HL-60 (cell line): ENCODE data around the gene NEK2.

ENCODE experiments used
- DNase-seq, 2 experiments: peaks; one replicate each; pipeline ENCODE4 v3.0.0-alpha.2; 2010 to 2020; ENCODE audit warnings: low read depth in 1 of 2, low spot score in 1 of 2
- H3K27ac ChIP-seq: fragments of 250-450 bp; sonication (Bioruptor Pico); replicated peaks from 2 replicates; pipeline ENCODE4 v1.5.1; 2020; ENCODE audit warnings: mild to moderate bottlenecking, moderate library complexity
- H3K27me3 ChIP-seq: fragments of 250-450 bp; sonication (Bioruptor Pico); 2 replicates; pipeline ENCODE4 v1.5.1; 2021; ENCODE audit warnings: mild to moderate bottlenecking, moderate library complexity; ENCODE audit not compliant: insufficient read depth, poor library complexity, severe bottlenecking
- H3K4me3 ChIP-seq: replicated peaks from 2 replicates; pipeline ENCODE4 v1.5.1; 2011; ENCODE audit warnings: mild to moderate bottlenecking, control low read depth, low read length; ENCODE audit not compliant: insufficient read depth
- CTCF ChIP-seq: IDR thresholded peaks from one replicate; pipeline ENCODE4 v1.5.1; 2011; ENCODE audit warnings: low read length, control low read depth, inconsistent platforms; ENCODE audit not compliant: insufficient read depth
- GABPA ChIP-seq: IDR thresholded peaks from 2 replicates; pipeline ENCODE4 v1.6.1; 2012; ENCODE audit warnings: low read depth
- POLR2AphosphoS5 ChIP-seq: IDR thresholded peaks from 2 replicates; pipeline ENCODE4 v1.6.1; 2012; ENCODE audit warnings: low read depth
- REST ChIP-seq: IDR thresholded peaks from 2 replicates; pipeline ENCODE4 v1.6.1; 2012; ENCODE audit warnings: low read depth; ENCODE audit not compliant: insufficient replicate concordance
- SPI1 ChIP-seq: IDR thresholded peaks from 2 replicates; pipeline ENCODE4 v1.6.1; 2012; ENCODE audit warnings: low read depth, mild to moderate bottlenecking, borderline replicate concordance

NEK2 gene

DNA sequence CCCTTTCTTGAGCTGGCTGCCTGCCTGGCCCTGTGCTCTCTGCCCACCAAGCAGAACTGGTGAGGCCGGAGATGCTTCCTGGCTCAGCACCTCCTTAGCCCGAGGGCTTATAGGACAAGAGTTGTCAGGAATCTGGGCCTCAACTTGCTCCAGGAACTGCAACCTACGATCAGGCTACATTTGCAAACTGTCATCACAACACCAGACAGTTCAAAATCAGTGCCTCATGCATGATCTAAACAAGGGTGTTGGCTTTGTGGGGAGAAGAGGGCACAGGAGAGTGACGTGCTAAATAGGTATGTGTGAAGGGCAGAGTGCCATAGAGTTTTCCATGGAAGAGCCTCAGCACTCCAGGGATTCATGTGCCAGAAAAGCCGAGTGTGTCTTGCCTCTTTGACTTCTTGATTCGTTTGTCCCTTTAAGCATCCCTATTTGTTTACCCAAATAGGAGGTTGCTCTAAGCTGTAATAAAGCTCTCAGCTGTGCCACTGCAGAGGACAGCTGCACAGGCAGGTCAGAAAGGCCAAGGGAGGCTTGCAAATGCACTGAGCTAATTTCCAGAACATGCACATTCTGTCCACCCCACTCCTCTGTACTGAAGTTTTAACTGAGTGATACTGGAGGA, 30.2 kb upstream of the NEK2 start:
- DNase-seq = no peak
- TF ChIP-seq CTCF = no peak
- no peak for TF ChIP-seq REST
- no peak for TF ChIP-seq SPI1
- no peak for TF ChIP-seq POLR2AphosphoS5
- no peak for TF ChIP-seq GABPA
- Histone ChIP-seq H3K27ac (no peak overlapping the region), H3K4me3 (no peak overlapping the region), H3K27me3 (no peaks in the 10 kb centered on the region)

DNA sequence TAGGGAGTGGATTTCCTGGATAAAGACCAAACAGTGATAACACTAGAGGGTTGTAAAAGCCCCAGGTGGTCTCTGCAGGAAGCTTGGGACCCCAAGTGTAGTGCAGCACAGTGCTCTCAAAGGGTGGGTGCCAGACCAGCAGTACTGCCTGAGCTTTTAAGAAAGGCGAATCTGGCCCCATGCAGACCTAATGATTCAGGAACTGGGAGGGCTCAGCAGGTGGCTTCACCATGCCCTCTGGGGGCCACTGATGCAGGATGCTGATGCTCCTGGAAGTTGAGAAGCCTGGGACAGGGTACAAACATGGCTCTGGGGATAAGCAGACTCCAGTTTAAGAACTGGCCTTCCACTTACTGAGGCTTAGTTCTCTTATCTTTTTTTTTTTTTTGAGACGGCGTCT, 29.1 kb upstream of the NEK2 start:
- H3K27me3 ChIP-seq = no peaks in the 10 kb centered on the region
- no peak overlapping the region for H3K27ac ChIP-seq
- no peak overlapping the region for H3K4me3 ChIP-seq
- no peak for DNase-seq
- TF ChIP-seq CTCF (no peak), GABPA (no peak), POLR2AphosphoS5 (no peak), REST (no peak), SPI1 (no peak)

- TF ChIP-seq SPI1 (no peak), POLR2AphosphoS5 (no peak), REST (no peak), GABPA (no peak), CTCF (no peak)
- no peaks in the 10 kb centered on the region for H3K27me3 ChIP-seq
- H3K4me3 ChIP-seq = no peak overlapping the region
- no peak for DNase-seq
- H3K27ac ChIP-seq = no peak overlapping the region
These were observed 28.6 kb upstream of the NEK2 start for GRCh38 chr1:211703812-211704537.
